Suppressor macrophage treated with lipopolysaccharide for 4 hours (primary cell): ENCODE data around the gene RAD18.
A peak's percentile ranks its signal among the peaks of the same experiment; 100 is the strongest.

Experiments used
- DNase-seq: peaks from one replicate; pipeline ENCODE4 v3.0.0-alpha.2; 2020

Gene RAD18

GRCh38 chr3:8963137-8963853, at the start of gene RAD18:
Gene RAD18, minus strand, starts transcription at chr3:8963472. Its CDS starts 87 bp downstream, at chr3:8963385.
- peak; percentile 97 for DNase-seq

GRCh38 chr3:9012521-9012920, 49.2 kb upstream of the RAD18 start:
- no peak for DNase-seq

- no peak for DNase-seq
Observed at GRCh38 chr3:9009976-9010545, 46.8 kb upstream of the RAD18 start.

- peak; percentile 18 for DNase-seq
Observed at GRCh38 chr3:9008550-9009255, 45.4 kb upstream of the RAD18 start.

GRCh38 chr3:9007928-9008327, 44.7 kb upstream of the RAD18 start:
- DNase-seq: no peak

GRCh38 chr3:9007213-9007612, 43.9 kb upstream of the RAD18 start:
- no peak for DNase-seq

- no peak for DNase-seq
Observed at GRCh38 chr3:9000041-9000440, 36.8 kb upstream of the RAD18 start.

GRCh38 chr3:8997151-8997550, 33.9 kb upstream of the RAD18 start:
- DNase-seq: no peak

- DNase-seq: no peak
Observed at GRCh38 chr3:8996681-8997121, 33.4 kb upstream of the RAD18 start.

GRCh38 chr3:8996216-8996615, 32.9 kb upstream of the RAD18 start:
- DNase-seq: no peak

GRCh38 chr3:8994226-8994625, 31.0 kb upstream of the RAD18 start:
- DNase-seq: no peak

GRCh38 chr3:8993331-8993730, 30.1 kb upstream of the RAD18 start:
- no peak for DNase-seq

- no peak for DNase-seq
Observed at GRCh38 chr3:8992854-8993253, 29.6 kb upstream of the RAD18 start.

GRCh38 chr3:8992199-8992598, 28.9 kb upstream of the RAD18 start:
- DNase-seq: no peak

GRCh38 chr3:8990266-8991215, 27.3 kb upstream of the RAD18 start:
- no peak for DNase-seq

GRCh38 chr3:8988791-8989558, 25.7 kb upstream of the RAD18 start:
- no peak for DNase-seq

GRCh38 chr3:8988384-8988655, 25.0 kb upstream of the RAD18 start:
- DNase-seq: no peak

GRCh38 chr3:8987645-8988383, 24.5 kb upstream of the RAD18 start:
- peak; percentile 79 for DNase-seq

GRCh38 chr3:8987226-8987625, 24.0 kb upstream of the RAD18 start:
- DNase-seq: no peak

GRCh38 chr3:8986741-8987140, 23.5 kb upstream of the RAD18 start:
- DNase-seq: no peak

- DNase-seq: no peak
Observed at GRCh38 chr3:8985876-8986275, 22.6 kb upstream of the RAD18 start.

GRCh38 chr3:8985411-8985831, 22.1 kb upstream of the RAD18 start:
- DNase-seq: no peak
